ENCODE measurements around the gene RPS6KB2.
A peak's percentile ranks its signal among the peaks of the same experiment; 100 is the strongest.
"Not testable (repeated sequence)": the region's sequence is repeated elsewhere in the genome, so short reads cannot be mapped to it uniquely, and the experiment has no call there.

The RPS6KB2 gene

GRCh38 chr11:67442504-67443404, 14.5 kb downstream of the RPS6KB2 start:
- no peak for DNase-seq (ENCODE audit: low spot score)

GRCh38 chr11:67445515-67445914, 17.2 kb downstream of the RPS6KB2 start:
- no peak for DNase-seq (ENCODE audit: low spot score)

- DNase-seq (ENCODE audit: low spot score) = no peak
Observed at GRCh38 chr11:67448220-67448609, 19.9 kb downstream of the RPS6KB2 start.

- no peak for DNase-seq (ENCODE audit: low spot score)
Observed at GRCh38 chr11:67449116-67449844, 21.0 kb downstream of the RPS6KB2 start.

GRCh38 chr11:67450796-67451657, 22.7 kb downstream of the RPS6KB2 start:
- DNase-seq (ENCODE audit: low spot score) = no peak

GRCh38 chr11:67451658-67451976, 23.3 kb downstream of the RPS6KB2 start:
- no peak for DNase-seq (ENCODE audit: low spot score)

- DNase-seq (ENCODE audit: low spot score) = no peak
Observed at GRCh38 chr11:67452141-67452952, 24.1 kb downstream of the RPS6KB2 start, which contains the start of gene GPR152. Gene GPR152, minus strand, starts transcription at chr11:67452729. Its CDS starts 5 bp downstream, at chr11:67452724.

GRCh38 chr11:67453816-67454732, 25.8 kb downstream of the RPS6KB2 start:
- DNase-seq (ENCODE audit: low spot score) = no peak

GRCh38 chr11:67455054-67455453, 26.8 kb downstream of the RPS6KB2 start, which contains the start of gene CABP4:
Gene CABP4, plus strand, starts transcription at chr11:67455354. Its CDS starts 70 bp downstream, at chr11:67455424.
- no peak for DNase-seq (ENCODE audit: low spot score)

- DNase-seq (ENCODE audit: low spot score) = no peak
Observed at GRCh38 chr11:67456068-67456705, 27.9 kb downstream of the RPS6KB2 start.

GRCh38 chr11:67457453-67457852, 29.2 kb downstream of the RPS6KB2 start:
- DNase-seq (ENCODE audit: low spot score) = no peak

GRCh38 chr11:67458266-67458665, 30.0 kb downstream of the RPS6KB2 start:
- DNase-seq (ENCODE audit: low spot score) = no peak

GRCh38 chr11:67463186-67463585, 34.9 kb downstream of the RPS6KB2 start:
- no peak for DNase-seq (ENCODE audit: low spot score)

GRCh38 chr11:67463680-67464410, 35.6 kb downstream of the RPS6KB2 start:
- no peak for DNase-seq (ENCODE audit: low spot score)

GRCh38 chr11:67464411-67465188, 36.3 kb downstream of the RPS6KB2 start:
- peak; percentile 96 for DNase-seq (ENCODE audit: low spot score)

GRCh38 chr11:67465189-67465510, 36.9 kb downstream of the RPS6KB2 start:
- no peak for DNase-seq (ENCODE audit: low spot score)

GRCh38 chr11:67465530-67465929, 37.2 kb downstream of the RPS6KB2 start:
- DNase-seq (ENCODE audit: low spot score) = not testable (repeated sequence)

- no peak for DNase-seq (ENCODE audit: low spot score)
Observed at GRCh38 chr11:67466367-67466766, 38.1 kb downstream of the RPS6KB2 start.
